Measurements from ENCODE around the gene CD9. TPM values are rescaled to one million over a fixed set of nuclear protein-coding genes. Genes with fewer than 3 reads are reported as not detected.
"Not testable (repeated sequence)": the region's sequence is repeated elsewhere in the genome, so short reads cannot be mapped to it uniquely, and the experiment has no call there.

The CD9 gene
- total RNA-seq, 1 donor from 2014 or later = 1,153 TPM

DNA sequence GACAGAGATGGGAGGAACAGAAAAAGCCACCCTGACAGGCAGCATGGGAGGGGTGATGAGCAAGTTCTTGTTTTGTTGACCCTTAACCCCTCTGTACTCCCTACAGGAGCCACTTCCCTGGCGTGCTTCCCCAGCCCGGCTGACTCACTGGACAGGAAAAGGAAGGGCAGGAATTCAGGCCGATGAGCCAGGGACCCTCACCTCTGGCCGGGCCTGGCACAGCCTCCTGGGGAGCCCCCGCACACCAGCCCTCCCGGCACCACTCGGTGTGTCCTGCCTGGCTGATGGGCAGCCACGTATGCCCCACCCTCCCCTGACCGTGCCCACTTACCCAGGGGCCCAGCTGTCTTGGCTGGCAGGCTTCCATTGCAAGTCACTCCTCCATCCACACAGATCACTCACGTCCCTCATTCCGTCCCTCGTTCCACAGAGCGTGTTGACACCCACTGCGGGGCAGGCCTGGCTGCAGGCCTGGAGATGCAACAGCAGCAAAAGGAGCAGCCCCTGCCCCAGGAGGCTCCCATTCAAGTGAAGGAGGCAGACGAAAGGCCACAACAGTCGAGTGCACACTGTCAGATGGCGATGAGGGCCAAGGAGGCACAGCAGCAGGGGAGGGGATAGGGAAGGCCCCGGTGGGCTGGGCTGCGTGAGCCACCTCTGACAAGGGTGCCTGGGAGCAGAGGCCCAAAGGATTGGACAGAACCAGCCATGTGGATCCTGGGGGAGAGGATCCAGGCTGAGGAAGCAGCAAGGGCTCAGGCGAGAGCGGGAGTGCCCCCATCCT, 19.7 kb upstream of the CD9 start:
- peak; percentile 87 for DNase-seq

DNA sequence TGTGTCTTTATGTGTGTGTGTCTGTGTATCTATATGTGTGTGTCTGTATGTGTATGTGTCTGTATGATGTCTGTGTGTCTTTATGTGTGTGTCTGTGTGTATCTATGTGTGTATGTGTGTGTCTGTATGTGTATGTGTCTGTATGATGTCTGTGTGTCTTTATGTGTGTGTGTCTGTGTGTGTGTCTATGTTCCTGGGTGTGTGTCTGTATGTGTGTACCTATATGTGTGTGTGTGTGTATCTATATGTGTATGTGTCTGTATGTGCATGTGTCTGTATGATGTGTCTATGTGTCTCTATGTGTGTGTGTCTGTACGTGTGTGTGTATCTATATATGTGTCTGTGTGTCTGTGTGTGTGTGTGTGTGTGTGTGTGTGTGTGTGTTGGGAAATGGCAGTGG, 19.0 kb upstream of the CD9 start:
- no peak for DNase-seq

DNA sequence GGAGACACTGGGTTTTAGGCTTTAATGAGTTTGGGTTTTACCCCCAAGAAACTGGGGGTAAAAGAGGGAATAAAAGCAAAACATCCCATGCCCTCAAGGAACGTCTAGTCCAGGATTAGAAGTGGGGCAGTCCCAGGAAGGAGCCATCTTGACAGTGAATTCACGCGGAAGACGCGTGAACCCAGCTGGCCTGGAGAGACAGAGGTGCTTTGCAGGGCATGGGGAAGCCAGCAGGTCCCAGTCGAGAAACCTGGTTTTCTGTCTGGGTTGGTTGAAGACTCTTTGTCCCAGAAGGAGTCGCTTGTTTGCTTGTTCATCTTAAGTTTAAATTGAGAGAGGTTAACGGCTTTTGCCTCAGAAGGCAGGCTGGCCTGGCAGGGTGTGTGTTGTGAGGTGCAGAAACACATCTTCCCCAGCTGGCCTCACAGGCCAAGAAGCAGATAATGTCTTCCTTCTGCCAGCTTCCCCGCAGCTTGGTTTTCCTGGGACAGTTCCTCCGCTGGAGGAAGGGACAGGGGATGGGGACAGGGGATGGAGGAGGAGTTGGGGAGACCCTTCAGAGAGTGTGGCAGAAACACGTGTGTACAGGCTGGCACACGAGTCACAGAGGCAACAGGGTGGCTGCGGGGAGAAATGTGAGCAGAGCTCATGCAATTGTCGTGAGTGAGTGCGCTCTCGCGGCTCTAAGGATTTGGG, 18.5 kb upstream of the CD9 start:
- DNase-seq = peak; percentile 37

DNA sequence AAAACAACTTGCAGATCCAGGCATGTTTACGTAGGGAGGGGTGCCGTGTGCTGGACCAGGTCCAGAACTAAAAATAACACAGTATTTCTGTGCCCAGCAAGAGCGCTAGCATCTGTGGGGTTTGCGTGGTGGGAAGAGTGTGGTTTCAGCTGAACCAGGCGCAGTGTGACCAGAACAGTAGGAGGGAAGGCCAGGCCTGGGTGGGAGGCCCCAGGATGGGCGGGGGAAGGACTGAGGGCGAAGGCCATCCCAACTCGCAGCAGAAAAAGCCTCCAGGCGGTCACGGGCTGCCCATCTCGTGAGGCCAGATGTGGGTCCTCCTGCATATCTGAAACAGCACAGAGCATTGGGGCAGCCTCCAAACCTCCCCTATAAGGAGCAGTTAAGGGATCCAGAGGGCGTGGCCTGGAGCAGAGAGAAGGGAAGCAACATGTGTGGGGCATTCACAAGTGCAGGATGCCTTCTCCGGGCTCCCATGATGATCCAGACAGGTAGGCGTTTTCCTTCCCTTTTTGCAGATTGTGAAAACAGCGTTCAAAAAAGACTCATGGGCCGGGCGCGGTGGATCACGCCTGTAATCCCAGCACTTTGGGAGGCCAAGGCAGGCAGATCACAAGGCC, 17.8 kb upstream of the CD9 start:
- peak; percentile 86 for DNase-seq

DNA sequence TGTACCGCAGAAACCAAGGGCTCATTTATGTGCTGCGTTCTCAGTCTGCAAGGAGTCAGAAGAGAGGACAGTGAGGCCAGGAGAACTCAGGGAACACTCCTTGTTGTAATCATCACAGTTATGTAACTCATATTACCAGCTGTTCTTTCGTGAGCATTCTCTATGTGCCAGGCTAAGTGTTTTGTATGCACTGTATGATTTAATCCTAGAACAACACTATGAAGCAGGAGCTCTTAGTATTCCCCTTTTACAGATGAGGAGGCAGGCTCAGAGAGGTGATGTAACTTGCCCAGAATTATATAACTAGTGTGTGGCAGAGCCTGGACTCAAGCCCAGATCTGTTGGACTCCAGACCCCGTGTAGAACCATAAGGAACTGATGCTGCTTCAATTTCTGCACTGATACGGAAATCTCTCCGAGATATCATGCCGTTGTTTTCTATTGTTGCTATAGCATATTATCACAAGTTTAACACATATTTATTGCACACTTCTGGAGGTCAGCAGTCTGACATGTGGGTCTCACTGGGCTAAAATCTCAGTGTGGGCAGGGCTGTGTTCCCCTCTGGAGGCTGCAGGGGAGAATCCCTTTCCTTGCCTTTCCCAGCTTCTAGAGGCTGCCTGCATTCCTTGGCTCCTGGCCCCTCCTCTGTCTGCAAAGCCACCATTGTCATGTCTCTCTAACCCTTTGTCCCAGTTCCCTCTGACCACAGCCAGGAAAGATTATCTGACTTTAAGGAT, 16.3 kb upstream of the CD9 start:
- DNase-seq = peak; percentile 82

DNA sequence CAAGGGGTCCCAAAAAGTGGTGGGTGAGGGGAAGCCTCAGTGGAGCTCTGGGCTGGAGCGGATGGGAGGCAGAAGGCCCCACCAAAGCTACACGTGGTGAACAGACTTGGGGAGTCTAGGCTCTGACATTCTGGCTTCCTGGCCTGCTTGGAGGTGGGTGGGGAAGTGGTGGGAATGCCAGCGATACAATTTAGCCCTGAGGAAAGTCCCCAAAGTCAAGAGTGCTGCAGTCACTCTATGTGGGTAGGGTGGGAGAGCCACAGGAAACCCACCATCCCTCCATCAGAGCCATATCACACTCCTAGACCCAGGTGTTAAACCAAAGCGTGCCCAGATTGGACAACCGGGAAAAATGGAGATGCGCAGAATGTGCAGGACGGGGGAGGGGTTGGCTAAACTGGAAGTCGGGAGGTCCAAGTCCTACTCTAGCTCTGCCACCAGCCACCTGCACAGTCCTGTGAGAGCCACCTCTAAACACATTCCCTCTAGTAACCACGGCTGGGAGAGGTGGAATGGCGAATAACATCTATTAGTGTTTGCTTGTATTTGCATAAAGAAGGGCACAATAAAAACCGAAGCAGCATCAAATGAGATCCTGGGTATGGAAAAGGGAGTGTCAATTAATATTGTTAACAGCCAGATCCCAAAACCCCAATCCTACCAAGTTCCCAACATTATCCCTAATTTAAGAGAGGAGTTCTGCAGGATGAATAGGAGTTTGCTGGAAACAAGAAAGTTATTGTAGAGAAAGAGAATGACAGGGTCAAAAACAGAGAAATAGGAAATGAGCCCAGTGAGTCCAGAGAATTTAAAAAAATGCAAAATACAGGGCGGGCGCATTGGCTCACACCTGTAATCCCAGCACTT, 14.0 kb upstream of the CD9 start:
- DNase-seq = no peak

DNA sequence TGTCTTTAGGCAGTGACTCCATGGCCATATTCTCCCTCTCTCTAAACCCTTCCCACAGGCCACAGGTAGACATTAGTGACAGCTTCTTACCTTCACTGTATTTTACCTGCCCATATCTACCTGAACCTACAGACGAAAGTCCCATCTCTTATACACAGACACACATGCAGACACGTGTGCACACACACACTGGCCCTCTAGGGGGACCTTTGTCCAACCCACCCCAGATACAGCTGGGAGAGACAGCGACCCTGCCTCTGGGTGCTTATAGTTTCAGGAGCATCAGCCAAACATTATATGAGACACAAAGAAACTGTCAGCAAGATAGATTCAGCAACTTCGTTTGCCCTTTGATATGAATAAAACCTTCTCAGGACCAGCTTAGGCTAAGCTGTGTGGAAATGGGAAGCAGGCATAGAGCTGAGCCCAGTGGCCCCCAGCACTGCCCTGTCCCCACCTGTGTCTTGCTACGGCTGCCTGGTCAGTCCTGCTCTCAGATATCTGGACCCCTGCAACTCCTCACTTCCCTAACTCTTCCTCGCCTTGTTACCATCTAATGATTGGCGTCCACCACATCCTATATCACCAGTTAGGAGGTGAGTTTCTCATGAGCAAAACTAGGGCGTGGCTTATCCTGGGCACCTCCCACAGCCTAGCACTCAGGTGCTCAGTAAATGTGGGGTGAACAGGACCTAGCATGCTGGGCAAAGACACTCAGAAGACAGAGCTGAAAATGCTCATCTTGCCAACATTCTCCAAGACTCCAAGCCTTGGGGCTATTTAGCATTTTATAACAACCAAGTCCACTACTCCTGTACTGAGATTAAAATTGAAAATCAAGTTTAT, 12.0 kb upstream of the CD9 start:
- DNase-seq = no peak

DNA sequence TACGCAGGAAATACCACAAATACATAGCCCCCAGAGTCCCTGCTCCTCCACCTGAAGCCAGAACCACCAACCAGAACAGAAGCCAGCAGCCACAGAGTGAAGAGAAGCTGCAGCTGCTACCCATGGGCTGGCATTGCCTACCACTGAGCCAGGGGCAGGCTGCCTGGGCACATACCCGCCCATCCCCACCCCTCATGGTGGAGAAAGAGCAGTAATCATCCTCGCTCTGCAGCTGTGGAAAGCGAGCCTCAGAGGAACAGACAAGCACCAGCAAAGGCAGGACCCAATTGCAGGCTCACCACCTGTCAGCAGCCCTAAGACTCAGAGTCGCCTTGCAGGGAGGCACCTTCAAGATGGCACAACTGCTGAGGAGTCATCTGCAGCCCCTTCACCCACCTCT, 11.2 kb upstream of the CD9 start:
- no peak for DNase-seq

DNA sequence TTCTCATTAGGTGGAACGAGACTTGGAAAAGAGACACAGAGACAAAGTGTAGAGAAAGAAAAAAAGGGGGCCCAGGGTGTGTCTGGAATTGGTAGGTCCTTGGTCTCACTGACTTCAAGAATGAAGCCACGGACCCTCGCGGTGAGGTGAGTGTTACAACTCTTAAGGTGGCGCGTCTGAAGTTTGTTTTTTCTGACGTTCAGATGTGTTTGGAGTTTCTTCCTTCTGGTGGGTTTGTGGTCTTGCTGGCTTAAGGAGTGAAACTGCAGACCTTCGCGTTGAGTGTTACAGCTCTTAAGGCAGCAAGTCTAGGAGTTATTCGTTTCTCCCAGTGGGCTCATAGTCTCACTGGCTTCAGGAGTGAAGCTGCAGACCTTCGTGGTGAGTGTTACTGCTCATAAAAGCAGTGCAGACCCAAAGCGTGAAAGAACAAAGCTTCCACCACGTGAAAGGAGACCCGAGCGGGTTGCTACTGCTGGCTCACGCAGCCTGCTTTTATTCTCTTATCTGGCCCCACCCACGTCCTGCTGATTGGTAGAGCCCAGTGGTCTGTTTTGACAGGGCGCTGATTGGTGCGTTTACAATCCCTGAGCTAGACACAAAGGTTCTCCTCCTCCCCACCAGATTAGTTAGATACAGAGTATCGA, 10.1 kb upstream of the CD9 start:
- DNase-seq = not testable (repeated sequence)

DNA sequence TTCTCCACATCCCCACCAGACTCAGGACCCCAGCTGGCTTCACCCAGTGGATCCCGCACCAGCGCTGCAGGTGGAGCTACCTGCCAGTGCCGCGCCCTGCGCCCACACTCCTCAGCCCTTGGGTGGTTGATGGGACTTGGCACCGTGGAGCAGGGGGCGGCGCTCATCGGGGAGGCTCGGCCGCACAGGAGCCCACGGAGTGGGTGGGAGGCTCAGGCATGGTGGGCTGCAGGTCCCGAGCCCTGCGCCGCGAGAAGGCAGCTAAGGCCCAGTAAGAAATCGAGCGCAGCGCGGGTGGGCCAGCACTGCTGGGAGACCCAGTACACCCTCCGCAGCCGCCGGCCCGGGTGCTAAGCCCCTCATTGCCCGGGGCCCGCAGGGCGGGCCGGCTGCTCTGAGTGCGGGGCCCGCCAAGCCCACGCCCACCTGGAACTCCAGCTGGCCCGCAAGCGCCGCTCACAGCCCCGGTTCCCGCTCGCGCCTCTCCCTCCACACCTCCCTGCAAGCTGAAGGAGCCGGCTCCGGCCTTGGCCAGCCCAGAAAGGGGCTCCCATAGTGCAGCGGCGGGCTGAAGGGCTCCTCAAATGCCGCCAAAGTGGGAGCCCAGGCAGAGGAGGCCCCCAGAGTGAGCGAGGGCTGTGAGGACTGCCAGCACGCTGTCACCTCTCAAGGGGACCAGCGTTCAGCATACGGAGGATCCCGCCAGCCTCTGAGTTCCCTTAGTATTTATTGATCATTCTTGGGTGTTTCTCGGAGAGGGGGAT, 9.3 kb upstream of the CD9 start:
- DNase-seq = not testable (repeated sequence)

DNA sequence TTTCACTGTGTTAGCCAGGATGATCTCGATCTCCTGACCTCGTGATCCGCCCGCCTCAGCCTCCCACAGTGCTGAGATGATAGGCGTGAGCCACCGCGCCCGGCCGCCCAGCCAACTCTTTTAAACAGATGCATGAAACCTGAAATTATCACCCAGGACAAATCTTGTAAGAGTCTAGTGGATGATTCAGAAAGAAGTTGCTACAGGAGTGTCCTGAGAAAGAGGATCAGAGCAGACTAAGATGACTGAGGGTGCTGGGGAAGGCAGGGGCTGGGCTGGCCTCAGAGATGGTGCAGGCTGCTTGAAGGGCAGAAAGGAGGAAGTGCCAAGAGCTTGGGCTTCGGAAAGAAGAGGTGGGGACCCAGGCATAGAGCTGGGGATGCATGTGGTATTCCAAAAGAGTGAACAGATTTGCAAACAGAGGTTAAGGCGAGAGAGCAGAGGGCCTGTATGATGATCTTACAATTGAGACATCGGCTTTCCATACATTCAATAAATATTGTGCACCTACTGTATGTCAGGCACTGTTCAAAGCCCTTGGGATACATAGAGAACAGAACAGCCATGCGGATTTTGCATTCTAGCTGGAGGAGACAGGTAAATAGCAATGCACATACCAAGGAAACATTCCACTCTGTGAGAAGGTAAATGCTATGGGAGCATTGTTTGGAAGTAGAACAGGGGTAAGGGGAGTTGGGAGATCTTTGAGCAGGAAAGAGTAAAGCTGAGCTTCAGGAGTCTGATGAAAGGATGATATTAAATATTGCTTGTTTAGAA, 7.4 kb upstream of the CD9 start:
- DNase-seq = no peak

DNA sequence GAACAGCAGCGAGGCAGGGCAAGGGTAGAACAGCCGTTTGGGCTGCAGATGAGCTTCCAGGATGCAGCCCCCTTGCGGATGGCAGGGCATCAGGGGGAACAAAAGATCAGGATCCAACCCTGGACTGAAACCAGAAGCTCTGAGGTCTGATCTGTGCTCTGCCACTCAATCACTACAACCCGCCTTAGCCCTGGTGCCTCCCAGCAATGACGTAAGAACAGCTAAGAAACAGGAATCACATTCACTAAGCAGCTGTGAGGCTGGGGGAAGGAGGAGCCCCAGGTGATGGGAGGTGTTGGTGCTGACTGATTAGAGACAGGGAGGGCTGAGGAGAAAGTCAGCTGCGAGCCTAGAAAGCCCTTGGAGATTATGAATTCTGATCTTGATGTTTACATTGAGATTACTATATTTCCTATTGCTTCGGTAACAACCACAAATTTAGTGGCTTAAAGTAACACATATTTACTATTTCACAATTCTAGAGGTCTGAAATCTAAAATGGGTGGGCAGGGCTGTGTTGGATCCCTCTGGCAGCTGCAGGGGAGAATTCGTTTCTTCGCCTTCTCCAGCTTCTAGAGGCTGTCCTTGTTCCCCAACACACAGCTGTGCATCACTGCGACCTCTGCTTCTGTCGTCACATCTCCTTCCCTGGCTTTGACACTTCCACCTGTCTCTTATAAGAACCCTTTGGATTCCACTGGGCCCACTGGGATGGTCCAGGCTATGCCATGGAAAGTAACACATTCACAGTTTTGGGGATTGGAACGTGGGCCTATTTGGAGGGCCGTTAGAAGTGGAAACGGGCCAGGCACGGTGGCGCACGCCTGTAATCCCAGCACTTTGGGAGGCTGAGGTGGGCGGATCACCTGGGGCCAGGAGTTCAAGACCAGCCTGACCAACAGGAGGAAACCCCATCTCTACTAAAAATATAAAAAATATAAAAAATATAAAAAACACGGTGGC, 6.1 kb upstream of the CD9 start:
- DNase-seq = peak; percentile 65

DNA sequence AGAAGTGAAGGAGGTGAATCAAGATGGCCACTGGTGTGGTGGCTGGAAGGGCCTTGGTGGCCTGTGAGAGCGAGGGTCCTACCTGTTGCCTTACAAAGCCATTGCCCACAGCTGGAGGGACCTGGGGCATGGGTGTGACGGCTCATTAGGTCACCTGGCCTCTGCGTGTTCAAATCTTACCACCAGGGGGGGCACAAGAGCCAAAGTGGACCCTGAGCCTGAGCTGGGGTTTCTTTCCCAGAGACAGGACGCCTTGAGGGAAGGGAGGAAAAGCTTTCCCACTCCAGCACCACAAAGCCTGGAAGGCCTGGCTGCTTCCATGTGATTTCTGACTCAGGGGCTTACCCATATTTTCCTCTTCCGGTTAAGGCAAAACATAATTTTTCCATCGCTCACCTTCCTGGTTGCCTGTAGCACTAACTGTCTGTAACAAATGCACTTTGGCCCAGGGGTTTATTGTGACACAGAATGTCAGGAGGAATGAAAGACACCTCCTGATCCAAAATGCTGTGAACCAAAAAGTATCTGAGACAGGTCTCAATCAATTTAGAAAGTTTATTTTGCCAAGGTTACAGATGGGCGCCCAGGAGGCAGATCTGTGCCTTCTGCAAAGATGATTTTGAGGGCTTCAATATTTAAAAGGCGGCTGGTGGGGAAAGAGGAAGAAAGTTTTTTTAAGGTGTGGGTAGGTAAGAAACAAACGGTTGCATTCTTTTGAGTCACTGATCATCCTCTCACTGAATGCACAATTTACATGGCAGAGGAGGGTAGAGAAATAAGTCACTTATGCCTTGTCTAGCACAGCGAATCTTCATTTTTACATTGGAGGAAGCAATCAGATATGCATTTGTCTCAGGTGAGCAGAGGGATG, 4.3 kb upstream of the CD9 start:
- DNase-seq = peak; percentile 98

DNA sequence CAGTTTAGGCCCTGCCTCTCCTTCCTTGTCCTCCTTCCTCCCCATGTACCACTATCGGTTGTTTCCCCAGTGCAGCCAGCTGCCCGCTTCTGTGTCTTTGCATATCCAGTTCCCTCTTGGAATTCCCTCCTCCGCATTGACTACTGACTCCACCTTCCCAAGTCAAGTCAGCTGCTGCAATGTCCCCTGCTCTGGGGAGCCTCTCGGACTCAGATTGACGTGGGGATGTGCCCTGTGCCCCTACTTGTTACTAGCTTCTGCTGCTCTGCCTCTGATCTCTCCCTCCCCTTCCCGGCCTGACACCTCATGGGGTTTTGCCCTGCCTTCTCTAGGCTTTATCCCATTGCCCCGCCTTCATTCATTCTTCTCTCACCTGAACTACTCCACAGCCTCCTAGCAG, 2.1 kb upstream of the CD9 start:
- DNase-seq = no peak

DNA sequence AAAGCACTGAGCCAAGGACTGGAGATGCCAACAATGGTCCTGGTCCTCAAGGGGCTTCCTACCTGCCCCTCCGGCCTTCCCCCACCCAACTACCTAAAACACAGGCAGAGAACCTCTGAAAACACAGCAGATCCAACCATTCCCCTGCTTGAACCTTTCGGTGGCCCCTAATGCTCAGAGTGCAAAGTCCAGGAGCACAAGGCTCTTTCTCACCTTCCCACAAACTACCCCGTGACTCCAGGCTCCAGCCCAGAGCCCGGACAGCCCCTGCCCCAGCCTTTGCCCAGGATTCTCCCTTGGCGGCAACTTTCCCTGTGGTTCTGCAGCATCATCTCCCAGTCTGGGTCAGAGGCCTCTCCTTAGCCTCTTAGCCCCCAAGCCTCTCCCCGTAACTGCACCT, 1.6 kb upstream of the CD9 start:
- DNase-seq = no peak

DNA sequence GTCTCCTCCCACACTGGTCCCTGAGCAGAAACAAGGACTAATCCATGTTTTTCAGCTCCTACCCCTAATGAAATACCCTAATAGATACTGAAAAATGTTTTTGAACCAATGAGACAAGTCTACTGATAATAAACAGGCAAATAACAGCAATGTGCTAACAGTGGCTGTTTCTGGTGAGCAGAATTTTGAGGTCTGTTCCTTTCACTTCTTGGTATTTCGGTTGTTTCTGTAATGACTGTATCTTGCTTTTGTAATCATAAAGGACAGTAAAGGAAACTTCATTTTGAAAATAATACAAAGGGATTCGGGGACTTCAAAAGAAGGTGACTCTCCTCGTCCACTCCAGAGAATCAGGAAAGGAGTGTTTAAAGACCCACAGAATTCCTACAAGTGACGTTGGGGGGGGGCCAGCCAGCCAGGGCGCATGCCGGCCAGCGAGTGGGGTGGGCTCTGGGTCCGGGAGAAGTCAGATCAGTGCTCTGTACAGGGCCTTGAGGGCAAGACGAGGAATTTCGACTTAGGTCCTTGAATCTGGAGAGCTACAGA, 1.1 kb upstream of the CD9 start:
- no peak for DNase-seq
